H1 (cell line): ENCODE data around the gene CHCHD6. TPM values are rescaled to one million over a fixed set of nuclear protein-coding genes. Genes with fewer than 3 reads are reported as not detected.

ENCODE experiments used
- BCL11A ChIP-seq, 2 experiments: IDR thresholded peaks; one replicate each; pipeline ENCODE4 v1.6.1; 2011; ENCODE audit warnings: low read depth in 2 of 2, low read length in 2 of 2, mild to moderate bottlenecking in 2 of 2
- CHD7 ChIP-seq: fragments of 300-600 bp; sonication (generic); IDR thresholded peaks from 2 replicates; pipeline ENCODE4 v1.7.1; 2012; ENCODE audit warnings: low read length, moderate library complexity, mild to moderate bottlenecking, inconsistent platforms; ENCODE audit not compliant: insufficient replicate concordance
- CTCF ChIP-seq, 3 experiments: IDR thresholded peaks; 1 replicate in 2 of 3; 2 replicates in 1 of 3; pipeline versions ENCODE4 v1.5.1 to v1.6.1; 2011; ENCODE audit warnings: low read length in 3 of 3, mild to moderate bottlenecking in 3 of 3, inconsistent platforms in 2 of 3, low read depth in 1 of 3, moderate library complexity in 1 of 3; ENCODE audit not compliant: insufficient read depth in 1 of 3; ENCODE audit errors: control extremely low read depth in 1 of 3
- KDM5A ChIP-seq: fragments of 200-600 bp; IDR thresholded peaks from 2 replicates; pipeline ENCODE4 v1.7.1; 2012; ENCODE audit warnings: mild to moderate bottlenecking, low read length, inconsistent platforms, mixed read lengths
- MAX ChIP-seq: IDR thresholded peaks from 2 replicates; pipeline ENCODE4 v1.6.1; 2012; ENCODE audit warnings: inconsistent platforms
- POLR2A ChIP-seq, 2 experiments: IDR thresholded peaks; 1 replicate in 1 of 2; 2 replicates in 1 of 2; pipeline ENCODE4 v1.6.1; 2011; ENCODE audit warnings: low read depth in 2 of 2, low read length in 2 of 2, mild to moderate bottlenecking in 2 of 2; ENCODE audit errors: control extremely low read depth in 1 of 2
- RFX5 ChIP-seq: IDR thresholded peaks from 2 replicates; pipeline ENCODE4 v1.6.1; 2011; ENCODE audit warnings: low read depth, low read length, improper control_type of control experiment, borderline replicate concordance
- TEAD4 ChIP-seq: IDR thresholded peaks from 2 replicates; pipeline ENCODE4 v1.6.1; 2012; ENCODE audit warnings: low read depth, low read length, inconsistent platforms, mixed read lengths
- polyA plus RNA-seq, 7 experiments: library from polyadenylated mRNA; depleted of rRNA in 3 of 7; stranded (reverse) in 5 of 7; unstranded in 2 of 7; fragments of >200 nt in 5 of 7; fragments of 200-250 nt in 2 of 7; gene quantifications; 1 replicate in 5 of 7; 2 replicates in 1 of 7; 4 replicates in 1 of 7; pipeline versions ENCODE4 v1.2.1 to v1.2.3, GENCODE V29; 2011 to 2013; ENCODE audit warnings: missing spikeins in 2 of 7, mixed read lengths in 2 of 7
- total RNA-seq: library from RNA; stranded (reverse); fragmentation: NEBNext Ultra II Directional; extraction: Animal tissue kit (Norgen Biotek cat#: 25700); gene quantifications from 2 replicates; pipeline ENCODE4 v1.2.1, GENCODE V29; 2021

Gene CHCHD6
- total and polyA plus RNA-seq, 2 of the 8 experiments (the other 6 are each of a cell fraction or from before 2014, with no cell fraction given), result 32.4 to 37.6 TPM

- no peak for TF ChIP-seq MAX
- TF ChIP-seq RFX5, result no peak
- TF ChIP-seq TEAD4, result peak; percentile 100
- peak; percentile 59 to 75 for TF ChIP-seq BCL11A (IDR thresholded peaks at IDR 0.05; ENCODE audit: low read depth in 2 of 2, low read length in 2 of 2)
- no peak for TF ChIP-seq KDM5A
- peak; percentile 44 for TF ChIP-seq CHD7
- TF ChIP-seq POLR2A (IDR thresholded peaks at IDR 0.05; ENCODE audit: control extremely low read depth in 1 of 2, low read depth in 2 of 2, low read length in 2 of 2), result no peak
- no peak for TF ChIP-seq CTCF (IDR thresholded peaks at IDR 0.05; ENCODE audit: control extremely low read depth in 1 of 3, insufficient read depth in 1 of 3, low read depth in 1 of 3, low read length in 3 of 3)
These were observed 146.5 kb downstream of the CHCHD6 start (continued) for GRCh38 chr3:126850370-126851085.
